Activated CD8-positive, alpha-beta memory T cell treated with anti-CD3 and anti-CD28 coated beads, Interleukin-2, amount 10 ng/mL, durations not matched to agents 7 days and 5 days (primary cell): ENCODE measurements around the gene TUBB4B. TPM values are rescaled to one million over a fixed set of nuclear protein-coding genes. Genes with fewer than 3 reads are reported as not detected.

Source experiments
- ATAC-seq: fragments of 150-1000 bp; cut with Tn5 transposase; one replicate; pipeline ENCODE4 v1.10.0; 2021; ENCODE audit warnings: moderate library complexity
- CTCF ChIA-PET: fragments of 350-600 bp; sonication (Branson Sonifier 250); formaldehyde crosslinking; loops from one replicate; lab custom pipeline; 2021; ENCODE audit warnings: antibody characterized with exemption; lab: Charles Lee
- DNase-seq: peaks from one replicate; pipeline ENCODE4 v3.0.0-alpha.2; 2020
- H3K27ac Mint-ChIP-seq: one replicate; pipeline ENCODE4 v1.8.0; 2021; ENCODE audit warnings: mild to moderate bottlenecking, mixed read lengths
- H3K27me3 Mint-ChIP-seq: one replicate; pipeline ENCODE4 v1.8.0; 2021; ENCODE audit warnings: mixed read lengths
- H3K36me3 Mint-ChIP-seq: one replicate; pipeline ENCODE4 v1.8.0; 2021; ENCODE audit warnings: mild to moderate bottlenecking, mixed read lengths
- H3K4me1 Mint-ChIP-seq: one replicate; pipeline ENCODE4 v1.8.0; 2021; ENCODE audit warnings: mixed read lengths
- H3K4me3 Mint-ChIP-seq: one replicate; pipeline ENCODE4 v1.8.0; 2021; ENCODE audit warnings: mild to moderate bottlenecking, moderate library complexity, mixed read lengths
- H3K9me3 Mint-ChIP-seq: one replicate; pipeline ENCODE4 v1.8.0; 2022; ENCODE audit warnings: low read depth, mixed read lengths
- total RNA-seq, 2 experiments: library from RNA; stranded (reverse); gene quantifications; one replicate each; pipeline ENCODE4 v1.2.3, GENCODE V29; 2021

Gene TUBB4B
- total RNA-seq, 2 experiments from 2014 or later: 353 to 375 TPM

GRCh38 chr9:137215196-137215986, 25.7 kb upstream of the TUBB4B start:
- Mint-ChIP-seq H3K27me3 (no peaks in the 10 kb centered on the region), H3K27ac (no peak overlapping the region), H3K4me1 (no peaks in the 10 kb centered on the region), H3K36me3 (peaks cover 2% of the 10 kb centered on the region), H3K4me3 (no peak overlapping the region), H3K9me3 (no peaks in the 10 kb centered on the region)
- no peak for ATAC-seq
- DNase-seq: no peak
- CTCF ChIA-PET: no interaction called here

GRCh38 chr9:137216188-137216965, 24.7 kb upstream of the TUBB4B start:
- ATAC-seq (no peak), DNase-seq (no peak)
- no peaks in the 10 kb centered on the region for H3K4me1 Mint-ChIP-seq
- no peak overlapping the region for H3K27ac Mint-ChIP-seq
- no peaks in the 10 kb centered on the region for H3K27me3 Mint-ChIP-seq
- H3K36me3 Mint-ChIP-seq: no peaks in the 10 kb centered on the region
- H3K4me3 Mint-ChIP-seq: no peak overlapping the region
- CTCF ChIA-PET: interaction anchor here (0.9 kb wide), 1 partner anchor 20 kb away, joined by 3 read pairs; no protein-coding TSS in a partner anchor
- H3K9me3 Mint-ChIP-seq: no peaks in the 10 kb centered on the region

GRCh38 chr9:137217276-137218211, 23.5 kb upstream of the TUBB4B start:
- Mint-ChIP-seq H3K4me3 (no peak overlapping the region), H3K27me3 (no peaks in the 10 kb centered on the region), H3K4me1 (no peaks in the 10 kb centered on the region), H3K9me3 (no peaks in the 10 kb centered on the region), H3K36me3 (no peaks in the 10 kb centered on the region), H3K27ac (no peak overlapping the region)
- CTCF ChIA-PET: interaction anchor here (0.9 kb wide), 1 partner anchor 19 kb away, joined by 3 read pairs; no protein-coding TSS in a partner anchor
- no peak for ATAC-seq
- no peak for DNase-seq

GRCh38 chr9:137218212-137218753, 22.8 kb upstream of the TUBB4B start:
- Mint-ChIP-seq H3K36me3 (no peaks in the 10 kb centered on the region), H3K27me3 (no peaks in the 10 kb centered on the region), H3K27ac (no peak overlapping the region), H3K4me3 (no peak overlapping the region), H3K4me1 (peaks cover 4% of the 10 kb centered on the region), H3K9me3 (no peaks in the 10 kb centered on the region)
- CTCF ChIA-PET: no interaction called here
- DNase-seq (no peak), ATAC-seq (no peak)

GRCh38 chr9:137218754-137219271, 22.3 kb upstream of the TUBB4B start:
- CTCF ChIA-PET: interaction anchor here (1.0 kb wide), 1 partner anchor 18 kb away, joined by 3 read pairs; no protein-coding TSS in a partner anchor
- DNase-seq (no peak), ATAC-seq (no peak)
- Mint-ChIP-seq H3K4me3 (no peak overlapping the region), H3K36me3 (no peaks in the 10 kb centered on the region), H3K9me3 (no peaks in the 10 kb centered on the region), H3K4me1 (peaks cover 4% of the 10 kb centered on the region), H3K27me3 (no peaks in the 10 kb centered on the region), H3K27ac (no peak overlapping the region)

- DNase-seq (no peak), ATAC-seq (no peak)
- Mint-ChIP-seq H3K9me3 (no peaks in the 10 kb centered on the region), H3K4me1 (peaks cover 11% of the 10 kb centered on the region), H3K27ac (no peak overlapping the region), H3K4me3 (no peak overlapping the region), H3K27me3 (no peaks in the 10 kb centered on the region), H3K36me3 (no peaks in the 10 kb centered on the region)
- CTCF ChIA-PET: interaction anchor here (0.6 to 1.1 kb wide), 4 partner anchors 15 to 65 kb away, joined by 3 to 5 read pairs (median 3); partner anchors contain the start of genes NDOR1 and TMEM203
Measured at GRCh38 chr9:137219757-137220316, 21.2 kb upstream of the TUBB4B start.

GRCh38 chr9:137220317-137221094, 20.6 kb upstream of the TUBB4B start:
- H3K27me3 Mint-ChIP-seq: no peaks in the 10 kb centered on the region
- no peak overlapping the region for H3K27ac Mint-ChIP-seq
- DNase-seq (no peak), ATAC-seq (no peak)
- CTCF ChIA-PET: interaction anchor here (0.6 to 1.1 kb wide), 5 partner anchors 15 to 65 kb away, joined by 3 to 5 read pairs (median 3); partner anchors contain the start of genes NDOR1 and TMEM203
- H3K36me3 Mint-ChIP-seq: no peaks in the 10 kb centered on the region
- H3K4me3 Mint-ChIP-seq: no peak overlapping the region
- H3K4me1 Mint-ChIP-seq: peaks cover 15% of the 10 kb centered on the region
- no peaks in the 10 kb centered on the region for H3K9me3 Mint-ChIP-seq

GRCh38 chr9:137221095-137221505, 20.0 kb upstream of the TUBB4B start:
- Mint-ChIP-seq H3K4me3 (no peak overlapping the region), H3K27ac (no peak overlapping the region), H3K9me3 (no peaks in the 10 kb centered on the region), H3K36me3 (no peaks in the 10 kb centered on the region), H3K4me1 (peaks cover 16% of the 10 kb centered on the region), H3K27me3 (no peaks in the 10 kb centered on the region)
- CTCF ChIA-PET: interaction anchor here (1.0 to 1.1 kb wide), 2 partner anchors 16 to 32 kb away, joined by 3 to 5 read pairs; no protein-coding TSS in a partner anchor
- DNase-seq: no peak
- ATAC-seq: no peak

GRCh38 chr9:137221506-137222111, 19.5 kb upstream of the TUBB4B start:
- no peak for DNase-seq
- Mint-ChIP-seq H3K27me3 (no peaks in the 10 kb centered on the region), H3K4me1 (peaks cover 16% of the 10 kb centered on the region), H3K4me3 (no peak overlapping the region), H3K9me3 (no peaks in the 10 kb centered on the region), H3K27ac (no peak overlapping the region), H3K36me3 (no peaks in the 10 kb centered on the region)
- CTCF ChIA-PET: interaction anchor here (0.7 to 6.8 kb wide), 5 partner anchors 12 to 154 kb away, joined by 3 to 110 read pairs (median 4); partner anchors contain the start of gene TUBB4B
- ATAC-seq: no peak

- no peaks in the 10 kb centered on the region for H3K27me3 Mint-ChIP-seq
- ATAC-seq (no peak), DNase-seq (no peak)
- peaks cover 16% of the 10 kb centered on the region for H3K4me1 Mint-ChIP-seq
- H3K9me3 Mint-ChIP-seq: no peaks in the 10 kb centered on the region
- H3K4me3 Mint-ChIP-seq: peak within 1 kb of the TSS; percentile 72
- H3K27ac Mint-ChIP-seq: peak within 1 kb of the TSS; percentile 72
- H3K36me3 Mint-ChIP-seq: no peaks in the 10 kb centered on the region
- CTCF ChIA-PET: interaction anchor here (0.6 to 6.8 kb wide), 18 partner anchors 8 to 159 kb away, joined by 3 to 110 read pairs (median 4); partner anchors contain the start of genes ANAPC2, SSNA1, TPRN and TUBB4B
Measured at GRCh38 chr9:137222190-137223077, 18.7 kb upstream of the TUBB4B start, which contains the start of gene RNF208. Gene RNF208, minus strand, starts transcription at chr9:137222240. Its CDS starts 1,028 bp downstream, at chr9:137221212.
